Upper lobe of left lung (tissue), 4 donors: ENCODE measurements around the gene CCK.

ENCODE experiments used
- POLR2AphosphoS5 ChIP-seq, 2 donors: sonication (generic); formaldehyde crosslinking; IDR thresholded peaks; one replicate each; pipeline ENCODE4 v1.5.1; 2017; ENCODE audit warnings: antibody characterized with exemption in 2 of 2
- TF ChIP-seq, protein P1 (sequence below), 6 experiments: fragments of 450-650 bp in 4 of 6; fragments of 200-600 bp in 2 of 6; sonication (generic) in 2 of 6; IDR thresholded peaks; one replicate each; pipeline ENCODE4 v1.5.1; 2016 to 2019; ENCODE audit warnings: antibody characterized with exemption in 6 of 6

DNA sequence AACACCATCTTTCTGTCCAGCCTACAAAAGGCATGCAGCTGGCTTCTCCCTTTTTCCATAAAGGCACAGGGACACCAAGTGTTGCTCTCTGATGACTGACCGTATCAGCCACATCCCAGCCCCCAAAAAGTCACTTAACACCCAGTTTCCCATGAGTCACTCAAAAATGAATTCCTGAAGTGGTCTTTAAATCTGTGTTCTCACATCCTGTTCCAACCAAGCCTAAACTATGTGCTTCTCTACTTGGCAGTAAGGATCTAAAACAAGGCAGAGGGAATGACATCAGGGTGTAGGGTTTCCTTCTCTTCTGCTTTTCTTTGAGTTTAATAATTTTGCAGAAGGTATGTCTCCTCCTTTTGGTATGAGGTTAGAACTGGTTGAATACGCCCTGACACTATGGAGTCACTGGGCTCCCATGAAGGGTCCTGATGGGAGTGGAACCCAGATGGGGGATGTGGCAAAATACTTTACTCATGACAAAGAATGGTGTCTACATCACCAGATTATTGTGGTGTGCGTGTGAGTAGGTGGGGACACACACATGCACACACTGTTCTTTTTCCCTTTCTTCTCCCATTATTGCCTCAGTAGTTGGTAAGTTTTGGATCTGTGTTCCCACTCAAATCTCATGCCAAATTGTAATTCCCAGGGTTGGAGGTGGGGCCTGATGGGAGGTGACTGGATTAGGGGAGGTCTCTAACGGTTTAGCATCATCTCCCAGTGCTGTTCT lies 35.6 kb upstream of the CCK start:
- TF ChIP-seq, protein P1, sequence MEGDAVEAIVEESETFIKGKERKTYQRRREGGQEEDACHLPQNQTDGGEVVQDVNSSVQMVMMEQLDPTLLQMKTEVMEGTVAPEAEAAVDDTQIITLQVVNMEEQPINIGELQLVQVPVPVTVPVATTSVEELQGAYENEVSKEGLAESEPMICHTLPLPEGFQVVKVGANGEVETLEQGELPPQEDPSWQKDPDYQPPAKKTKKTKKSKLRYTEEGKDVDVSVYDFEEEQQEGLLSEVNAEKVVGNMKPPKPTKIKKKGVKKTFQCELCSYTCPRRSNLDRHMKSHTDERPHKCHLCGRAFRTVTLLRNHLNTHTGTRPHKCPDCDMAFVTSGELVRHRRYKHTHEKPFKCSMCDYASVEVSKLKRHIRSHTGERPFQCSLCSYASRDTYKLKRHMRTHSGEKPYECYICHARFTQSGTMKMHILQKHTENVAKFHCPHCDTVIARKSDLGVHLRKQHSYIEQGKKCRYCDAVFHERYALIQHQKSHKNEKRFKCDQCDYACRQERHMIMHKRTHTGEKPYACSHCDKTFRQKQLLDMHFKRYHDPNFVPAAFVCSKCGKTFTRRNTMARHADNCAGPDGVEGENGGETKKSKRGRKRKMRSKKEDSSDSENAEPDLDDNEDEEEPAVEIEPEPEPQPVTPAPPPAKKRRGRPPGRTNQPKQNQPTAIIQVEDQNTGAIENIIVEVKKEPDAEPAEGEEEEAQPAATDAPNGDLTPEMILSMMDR (IDR thresholded peaks at IDR 0.05), result no peak
- TF ChIP-seq POLR2AphosphoS5 (IDR thresholded peaks at IDR 0.05), result no peak
